Ishikawa (cell line): Measurements from ENCODE around the gene GALNT10.

Experiments used
- CEBPB ChIP-seq: IDR thresholded peaks from 2 replicates; pipeline ENCODE4 v1.6.1; 2012
- CREB1 ChIP-seq: IDR thresholded peaks from 2 replicates; pipeline ENCODE4 v1.6.1; 2012; ENCODE audit warnings: low read depth
- EP300 ChIP-seq: IDR thresholded peaks from 2 replicates; pipeline ENCODE4 v1.6.1; 2012; ENCODE audit warnings: borderline replicate concordance
- MAX ChIP-seq: IDR thresholded peaks from 2 replicates; pipeline ENCODE4 v1.6.1; 2012
- RAD21 ChIP-seq: IDR thresholded peaks from 2 replicates; pipeline ENCODE4 v1.6.1; 2012; ENCODE audit warnings: low read depth
- REST ChIP-seq: IDR thresholded peaks from 2 replicates; pipeline ENCODE4 v1.6.1; 2012; ENCODE audit warnings: low read depth, mild to moderate bottlenecking
- TAF1 ChIP-seq: IDR thresholded peaks from 2 replicates; pipeline ENCODE4 v1.6.1; 2012; ENCODE audit warnings: low read depth, mild to moderate bottlenecking
- TEAD4 ChIP-seq: IDR thresholded peaks from 2 replicates; pipeline ENCODE4 v1.6.1; 2012
- YY1 ChIP-seq: IDR thresholded peaks from 2 replicates; pipeline ENCODE4 v1.6.1; 2012; ENCODE audit warnings: low read depth
- TF ChIP-seq, protein P1 (sequence below): IDR thresholded peaks from 2 replicates; pipeline ENCODE4 v1.6.1; 2012

DNA sequence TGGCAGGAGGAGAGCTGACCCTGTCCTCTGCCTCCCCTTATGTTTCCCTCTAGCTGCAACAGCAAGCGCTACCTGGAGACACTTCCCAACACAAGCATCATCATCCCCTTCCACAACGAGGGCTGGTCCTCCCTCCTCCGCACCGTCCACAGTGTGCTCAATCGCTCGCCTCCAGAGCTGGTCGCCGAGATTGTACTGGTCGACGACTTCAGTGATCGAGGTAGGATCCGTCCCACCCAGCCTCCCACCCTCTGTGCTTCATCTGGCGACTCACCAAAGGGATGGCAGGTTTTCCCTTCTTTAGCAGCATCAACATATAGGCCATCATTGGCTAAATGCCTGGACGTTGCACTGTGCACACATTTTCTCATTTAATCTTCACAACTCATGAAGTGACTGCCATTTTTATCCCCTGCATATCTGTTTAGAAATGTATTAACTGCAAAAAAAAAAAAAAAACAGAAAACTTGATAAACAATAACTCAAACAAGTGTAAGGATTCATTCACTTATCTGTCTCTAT is 139.0 kb downstream of the GALNT10 start:
- TF ChIP-seq, protein P1, sequence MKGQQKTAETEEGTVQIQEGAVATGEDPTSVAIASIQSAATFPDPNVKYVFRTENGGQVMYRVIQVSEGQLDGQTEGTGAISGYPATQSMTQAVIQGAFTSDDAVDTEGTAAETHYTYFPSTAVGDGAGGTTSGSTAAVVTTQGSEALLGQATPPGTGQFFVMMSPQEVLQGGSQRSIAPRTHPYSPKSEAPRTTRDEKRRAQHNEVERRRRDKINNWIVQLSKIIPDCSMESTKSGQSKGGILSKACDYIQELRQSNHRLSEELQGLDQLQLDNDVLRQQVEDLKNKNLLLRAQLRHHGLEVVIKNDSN, result no peak
- TF ChIP-seq YY1 (no peak), CEBPB (no peak), REST (no peak), TEAD4 (no peak), CREB1 (no peak), TAF1 (no peak), MAX (no peak), EP300 (no peak), RAD21 (no peak)
